ENCODE measurements around the gene SAMM50. TPM values are rescaled to one million over a fixed set of nuclear protein-coding genes. Genes with fewer than 3 reads are reported as not detected.

SAMM50 gene
- total RNA-seq = 73.1 TPM
- long read RNA-seq, transcript SAMM50-201 (15 exons, 1,717 nt) = major isoform, 60 of 86 reads
- long read RNA-seq, partial matches to known transcripts = 23 of 86 reads
- long read RNA-seq, other reads (novel, unspliced or antisense) = 3 of 86 reads

DNA sequence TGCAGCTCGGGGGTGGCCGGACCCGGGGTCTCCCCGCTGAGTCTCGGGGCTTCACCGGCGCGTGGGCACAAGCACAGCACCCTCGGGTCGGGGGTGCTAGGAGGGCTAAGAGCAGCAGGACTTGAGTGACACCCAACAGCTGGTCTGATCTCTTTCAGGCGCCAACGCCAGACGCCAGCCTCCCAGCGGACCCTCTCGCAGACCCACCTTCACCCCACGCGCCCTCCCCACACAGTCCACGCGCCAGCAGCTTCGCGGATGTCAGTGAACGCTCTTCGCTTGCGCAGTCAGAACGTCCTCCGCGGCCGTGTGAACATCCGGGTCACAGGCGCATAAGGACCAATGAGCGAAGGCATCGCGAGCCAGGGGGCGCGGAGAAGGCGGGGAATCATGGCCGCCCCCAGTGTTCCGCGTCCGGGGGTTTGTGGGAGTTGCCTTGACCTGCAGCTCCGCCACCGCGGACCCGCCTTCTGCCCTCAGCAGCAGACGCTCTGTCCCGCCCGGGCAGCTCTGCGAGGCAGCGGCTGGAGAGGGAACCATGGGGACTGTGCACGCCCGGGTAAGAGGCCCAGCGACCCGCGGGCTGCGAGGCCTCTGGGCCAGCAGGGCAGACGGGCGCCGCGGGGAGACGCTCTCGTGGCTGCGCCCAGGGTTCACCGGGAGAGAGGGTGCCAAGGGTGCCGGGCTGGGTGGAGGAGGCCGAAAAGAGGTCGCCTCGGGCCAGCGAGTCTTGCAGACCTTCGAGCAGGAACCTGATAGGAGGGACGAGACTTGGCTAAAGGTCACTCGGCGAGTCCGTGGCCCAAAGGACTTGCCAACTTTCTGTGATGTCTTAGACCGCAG lies at the start of gene SAMM50:
Gene SAMM50, plus strand, starts transcription at position 403 of the 843 bp plus-strand sequence. Its CDS starts 136 bp downstream, at position 539.
- DNase-seq (ENCODE audit: missing footprints) (peak; percentile 96), ATAC-seq (peak; percentile 99)
- intact Hi-C loops (cut with DNase I) = no loop called here

- no peak for ATAC-seq
- intact Hi-C loops (cut with DNase I) = no loop called here
- DNase-seq (ENCODE audit: missing footprints) = no peak
These were observed 49.6 kb upstream of the SAMM50 start for GRCh38 chr22:43905681-43906080.

GRCh38 chr22:43909708-43910107 lies 45.5 kb upstream of the SAMM50 start:
- no peak for ATAC-seq

GRCh38 chr22:43910178-43910695 lies 45.0 kb upstream of the SAMM50 start:
- intact Hi-C loops (cut with DNase I) = no loop called here
- DNase-seq (ENCODE audit: missing footprints) (no peak), ATAC-seq (no peak)

More at GRCh38 chr22:43909708-43910107, 45.5 kb upstream of the SAMM50 start:
- intact Hi-C loops (cut with DNase I) = no loop called here
- DNase-seq (ENCODE audit: missing footprints) = no peak

GRCh38 chr22:43911351-43911750 lies 43.9 kb upstream of the SAMM50 start:
- intact Hi-C loops (cut with DNase I) = no loop called here
- no peak for DNase-seq (ENCODE audit: missing footprints)
- no peak for ATAC-seq

- intact Hi-C loops (cut with DNase I) = no loop called here
- DNase-seq (ENCODE audit: missing footprints) (no peak), ATAC-seq (no peak)
These were observed 37.7 kb upstream of the SAMM50 start for GRCh38 chr22:43917521-43917920.

DNA sequence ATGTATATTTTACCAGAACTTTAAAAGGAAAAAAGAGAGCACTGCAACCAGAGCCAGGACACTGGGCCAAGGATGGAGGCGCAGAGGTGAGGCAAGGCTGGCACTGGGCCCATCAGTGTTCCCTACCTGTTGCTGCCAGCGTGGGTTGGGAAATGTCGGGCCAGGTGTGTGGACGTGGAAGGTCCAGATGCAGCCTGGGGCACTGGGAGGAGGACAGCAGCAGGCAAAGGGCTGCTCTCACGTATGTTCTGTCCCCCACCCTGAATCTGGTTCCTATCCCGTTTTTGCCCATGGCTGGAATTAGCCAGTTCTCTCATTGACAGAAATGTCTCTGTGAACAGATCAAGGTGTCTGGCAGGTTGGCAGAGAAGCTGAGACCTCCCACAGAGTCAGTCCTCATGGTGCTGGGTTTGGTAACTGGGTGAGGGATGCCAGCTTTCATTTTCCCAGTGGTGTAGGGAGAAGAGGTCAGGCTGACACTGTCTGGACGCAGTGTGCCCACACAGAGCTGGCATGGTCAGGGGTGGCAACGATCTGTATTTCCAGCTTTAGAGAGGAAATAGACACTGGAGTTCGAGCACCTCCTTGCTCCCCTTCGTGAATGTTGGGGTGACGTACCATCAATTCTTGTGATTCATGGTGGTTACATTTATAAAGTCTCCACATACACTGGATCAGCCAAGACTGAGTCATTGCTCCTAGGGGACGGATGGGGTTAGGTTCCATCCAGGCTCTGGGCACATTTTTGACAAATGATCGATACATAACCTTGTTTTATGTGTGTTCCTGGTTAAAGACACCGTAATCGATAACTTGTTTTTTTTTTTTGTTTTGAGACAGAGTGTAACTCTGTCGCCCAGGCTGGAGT lies 35.9 kb upstream of the SAMM50 start:
- DNase-seq (ENCODE audit: missing footprints) = no peak
- no peak for ATAC-seq
- intact Hi-C loops (cut with DNase I) = no loop called here

DNA sequence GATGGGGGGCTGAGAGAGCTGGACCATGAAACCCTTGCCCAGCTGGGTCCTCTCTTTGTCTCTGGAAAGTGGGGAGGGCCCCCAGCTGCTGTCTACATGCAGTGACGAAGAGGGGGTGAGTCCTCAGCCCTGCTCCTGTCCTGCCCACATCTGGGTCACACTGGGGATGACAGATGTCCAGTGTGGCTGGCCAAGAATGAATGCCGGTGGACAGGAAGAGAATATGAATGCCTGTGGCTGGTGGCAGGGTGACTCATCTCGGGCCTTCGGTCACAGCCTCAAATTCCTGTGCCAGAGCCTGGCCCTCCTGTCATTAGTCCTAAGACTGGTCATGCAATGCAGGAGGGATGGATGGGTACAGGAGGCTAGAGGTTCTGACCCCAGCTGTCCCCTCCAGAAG lies 33.9 kb upstream of the SAMM50 start:
- intact Hi-C loops (cut with DNase I) = no loop called here
- no peak for ATAC-seq
- no peak for DNase-seq (ENCODE audit: missing footprints)

DNA sequence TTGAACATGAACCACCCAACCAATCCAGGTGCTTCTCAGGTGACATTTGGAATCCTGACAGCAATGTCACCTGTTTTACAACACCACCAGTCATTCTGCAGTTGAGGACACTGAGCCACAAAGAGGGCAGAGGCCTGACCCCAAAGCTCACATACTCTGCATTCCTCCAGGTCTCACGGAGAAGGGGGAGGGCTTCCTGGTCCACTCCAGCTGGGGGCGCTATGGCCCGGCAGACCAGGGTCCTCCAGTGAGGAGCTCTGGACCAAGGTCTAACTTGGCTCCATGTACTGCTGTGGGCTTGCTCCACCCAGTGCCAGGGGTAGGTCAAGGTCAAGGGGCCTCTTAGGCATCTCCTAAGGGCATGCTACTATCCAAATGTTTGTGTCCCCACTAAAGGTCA lies 33.1 kb upstream of the SAMM50 start:
- intact Hi-C loops (cut with DNase I) = no loop called here
- ATAC-seq = no peak

DNA sequence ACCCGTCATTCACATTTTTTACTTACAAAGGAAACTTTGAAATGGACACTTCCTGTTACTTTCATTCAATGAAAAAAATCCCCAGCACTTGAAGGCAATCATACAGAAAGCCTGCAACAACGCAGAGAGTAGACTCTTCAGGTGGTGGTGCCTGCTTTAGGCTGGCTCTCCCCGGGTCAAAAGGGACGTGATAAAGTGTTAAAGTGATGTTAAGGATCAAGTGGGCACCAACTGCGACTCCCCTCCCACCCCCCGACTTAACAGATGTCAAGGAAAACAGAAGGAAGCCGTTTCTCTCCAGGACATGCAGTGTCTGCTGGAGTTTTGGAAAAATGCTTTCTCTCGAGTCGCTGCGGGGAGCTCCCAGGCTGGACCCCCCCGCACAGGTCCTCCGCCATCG lies 32.1 kb upstream of the SAMM50 start:
- intact Hi-C loops (cut with DNase I) = no loop called here
- DNase-seq (ENCODE audit: missing footprints) (no peak), ATAC-seq (no peak)

More for the DNA sequence above, 33.1 kb upstream of the SAMM50 start:
- DNase-seq (ENCODE audit: missing footprints) = no peak

GRCh38 chr22:43923631-43924464 lies 31.4 kb upstream of the SAMM50 start, which contains the start of gene PNPLA3:
Gene PNPLA3 (plus strand): TSS chr22:43923805. CDS start chr22:43923912, 107 bp downstream.
- intact Hi-C loops (cut with DNase I) = no loop called here
- ATAC-seq = peak; percentile 94
- DNase-seq (ENCODE audit: missing footprints) = peak; percentile 94

GRCh38 chr22:43924877-43925276 lies 30.4 kb upstream of the SAMM50 start:
- intact Hi-C loops (cut with DNase I) = no loop called here

GRCh38 chr22:43925433-43926348 lies 29.6 kb upstream of the SAMM50 start:
- no peak for DNase-seq (ENCODE audit: missing footprints)

More at GRCh38 chr22:43924877-43925276, 30.4 kb upstream of the SAMM50 start:
- no peak for ATAC-seq
- no peak for DNase-seq (ENCODE audit: missing footprints)

DNA sequence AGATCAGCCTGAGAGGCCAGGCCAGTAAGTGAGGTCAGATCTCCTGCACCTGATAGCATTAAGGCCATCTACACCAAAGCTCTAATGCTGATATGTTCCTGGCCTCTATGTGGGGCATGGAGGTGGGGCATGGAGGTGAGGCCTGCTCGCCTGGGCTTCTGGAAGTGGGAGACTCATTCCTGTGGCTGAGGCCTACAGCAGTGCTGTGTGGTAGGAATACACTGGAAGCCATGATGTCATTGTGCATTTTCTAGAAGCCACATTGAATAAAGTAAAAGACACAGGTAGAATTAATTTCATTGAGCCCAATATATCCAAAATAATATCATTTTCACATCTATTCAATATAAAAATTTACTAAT lies 28.9 kb upstream of the SAMM50 start:
- DNase-seq (ENCODE audit: missing footprints) = no peak
- intact Hi-C loops (cut with DNase I) = no loop called here
- no peak for ATAC-seq

More at GRCh38 chr22:43925433-43926348, 29.6 kb upstream of the SAMM50 start:
- intact Hi-C loops (cut with DNase I) = no loop called here
- no peak for ATAC-seq

DNA sequence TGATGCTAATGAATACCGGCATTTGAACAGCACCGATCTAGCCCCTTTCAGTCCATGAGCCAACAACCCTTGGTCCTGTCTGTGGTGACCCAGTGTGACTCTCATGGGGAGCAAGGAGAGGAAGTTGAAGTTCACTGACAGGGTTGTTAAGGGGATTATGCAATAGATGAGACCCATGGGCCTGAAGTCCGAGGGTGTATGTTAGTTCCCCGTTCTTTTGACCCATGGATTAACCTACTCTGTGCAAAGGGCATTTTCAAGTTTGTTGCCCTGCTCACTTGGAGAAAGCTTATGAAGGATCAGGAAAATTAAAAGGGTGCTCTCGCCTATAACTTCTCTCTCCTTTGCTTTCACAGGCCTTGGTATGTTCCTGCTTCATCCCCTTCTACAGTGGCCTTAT lies 26.8 kb upstream of the SAMM50 start:
- intact Hi-C loops (cut with DNase I) = no loop called here
- no peak for ATAC-seq
- DNase-seq (ENCODE audit: missing footprints) = no peak

DNA sequence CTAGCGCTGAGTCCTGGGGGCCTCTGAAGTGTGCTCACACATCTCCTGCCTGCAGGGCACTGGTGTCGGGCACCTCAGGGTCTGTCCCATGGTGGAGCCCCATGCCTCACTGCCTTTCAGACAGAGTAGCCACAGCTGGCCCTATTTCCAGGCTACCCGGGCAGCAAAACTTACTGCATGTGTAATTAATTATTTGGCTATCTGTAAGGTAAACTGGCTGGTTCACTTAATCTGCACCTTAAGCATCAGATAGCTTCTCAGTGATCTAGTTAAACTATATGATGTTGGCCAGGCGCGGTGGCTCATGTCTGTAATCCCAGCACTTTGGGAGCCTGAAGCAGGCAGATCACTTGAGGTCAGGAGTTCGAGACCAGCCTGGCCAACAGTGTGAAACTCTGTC lies 26.3 kb upstream of the SAMM50 start:
- intact Hi-C loops (cut with DNase I) = no loop called here
- DNase-seq (ENCODE audit: missing footprints) (no peak), ATAC-seq (no peak)

DNA sequence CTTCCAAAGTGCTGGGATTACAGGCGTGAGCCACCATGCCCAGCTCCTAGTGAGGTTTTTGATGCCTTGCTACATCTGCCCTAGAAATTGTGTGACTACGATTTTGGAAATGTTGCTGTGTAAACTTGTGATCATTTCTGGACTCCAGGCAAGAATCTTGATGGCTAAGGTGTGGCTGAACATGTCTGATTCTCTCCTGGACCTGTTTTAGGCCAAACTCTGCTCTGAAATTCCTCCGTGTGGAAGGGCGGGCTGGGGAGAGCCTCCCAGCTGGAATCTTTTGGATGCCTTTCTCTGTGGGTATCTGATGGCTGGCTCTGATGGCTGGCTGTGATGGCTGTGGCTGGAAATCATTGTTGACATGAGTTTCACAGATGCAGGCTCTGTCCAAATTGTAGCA lies 23.5 kb upstream of the SAMM50 start:
- intact Hi-C loops (cut with DNase I) = no loop called here
- DNase-seq (ENCODE audit: missing footprints) = no peak
- ATAC-seq = no peak

Measured in Right ventricle myocardium inferior (tissue), 1 donor.